Lower leg skin (tissue), 3 donors: ENCODE data around the gene KCNJ9.

ENCODE experiments used
- CTCF ChIP-seq, 3 donors: fragments of 450-650 bp; IDR thresholded peaks; one replicate each; pipeline ENCODE4 v1.5.1; 2016; ENCODE audit warnings: antibody characterized with exemption in 3 of 3, mild to moderate bottlenecking in 3 of 3, moderate library complexity in 2 of 3
- POLR2A ChIP-seq, 2 donors: fragments of 450-650 bp; IDR thresholded peaks; one replicate each; pipeline ENCODE4 v1.6.1; 2016 to 2017; ENCODE audit warnings: antibody characterized with exemption in 2 of 2, mild to moderate bottlenecking in 1 of 2, moderate library complexity in 1 of 2

GRCh38 chr1:160049101-160049500 lies 32.2 kb upstream of the KCNJ9 start:
- TF ChIP-seq CTCF (IDR thresholded peaks at IDR 0.05), result no peak
- no peak for TF ChIP-seq POLR2A (IDR thresholded peaks at IDR 0.05)
